IPS-11a (cell line): Measurements from ENCODE around the gene MB.

Experiments used
- H3K4me3 ChIP-seq: one replicate; pipeline ENCODE4 v1.5.1; 2013; ENCODE audit warnings: low read depth, low read length, control low read depth

MB gene

DNA sequence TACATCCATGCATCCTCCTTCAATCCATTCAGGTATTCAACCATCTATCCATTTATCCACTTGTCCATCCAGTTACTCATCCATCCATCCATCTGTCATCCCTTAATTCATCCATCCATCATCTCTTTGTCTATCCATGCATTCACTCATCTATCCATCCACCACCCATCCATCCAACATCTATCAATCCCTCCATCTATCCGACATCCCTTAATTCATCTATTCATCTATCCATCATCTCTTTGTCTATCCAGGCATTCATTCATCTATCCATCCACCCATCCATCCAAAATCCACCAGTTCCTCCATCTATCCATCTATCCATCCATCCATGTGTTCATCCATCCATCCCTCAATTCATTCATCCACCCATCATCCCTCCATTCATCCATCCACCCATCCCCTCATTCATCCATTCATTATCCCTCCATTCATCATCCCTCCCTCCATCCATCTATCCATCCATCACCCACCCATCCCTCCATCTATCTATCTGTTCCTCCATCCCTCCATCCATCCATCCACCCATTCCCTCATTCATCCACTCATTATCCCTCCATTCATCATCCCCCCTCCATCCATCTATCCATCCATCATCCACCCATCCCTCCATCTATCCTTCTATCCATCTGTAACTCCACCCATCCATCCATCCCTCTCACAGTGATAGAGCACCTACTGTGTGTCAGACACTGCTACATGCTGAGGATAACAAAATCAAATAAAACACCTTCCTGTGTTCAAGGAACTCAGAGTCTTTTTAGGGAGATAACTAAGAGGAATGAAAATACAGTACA lies 1.5 kb upstream of the MB start:
- H3K4me3 ChIP-seq = no peak overlapping the region

DNA sequence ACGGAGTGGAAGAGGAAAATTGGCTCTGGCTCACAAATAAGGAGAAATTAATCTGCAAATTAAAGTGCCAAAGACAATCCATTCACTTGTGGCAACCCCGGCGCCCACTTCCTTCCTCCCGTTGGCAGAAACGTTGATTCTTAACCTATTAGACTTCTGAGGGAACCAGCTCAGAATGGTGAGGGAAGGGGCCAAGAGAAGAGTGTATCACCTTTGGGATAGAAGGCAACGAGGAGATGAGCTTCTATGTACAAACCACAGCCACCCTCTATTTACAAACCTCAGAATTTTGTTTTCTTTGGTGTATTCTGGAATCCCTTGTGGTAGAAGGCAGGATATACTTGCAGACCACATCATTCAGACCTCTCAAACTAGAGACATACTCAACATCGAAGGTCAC lies 1.1 kb downstream of the MB start:
- H3K4me3 ChIP-seq = no peak overlapping the region

DNA sequence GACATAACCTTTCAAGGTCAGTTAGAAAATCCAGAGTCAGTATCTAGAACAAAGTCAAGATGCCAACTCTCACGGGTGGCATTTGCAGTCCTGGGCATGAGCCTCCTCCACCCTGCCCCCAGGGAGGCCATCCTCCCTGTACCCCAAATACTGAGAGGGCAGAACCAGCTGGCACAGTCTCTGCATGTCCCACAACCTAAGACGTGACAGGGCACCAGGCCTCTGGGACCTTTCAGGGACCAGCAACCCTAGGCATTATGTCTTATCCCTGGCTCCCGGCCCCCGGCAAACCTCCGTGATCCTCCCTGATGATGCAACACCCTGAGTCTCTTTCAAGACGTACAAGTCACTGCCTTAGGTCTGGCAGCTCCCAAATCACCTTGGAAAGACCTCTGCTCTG lies 2.0 kb downstream of the MB start:
- no peak overlapping the region for H3K4me3 ChIP-seq

DNA sequence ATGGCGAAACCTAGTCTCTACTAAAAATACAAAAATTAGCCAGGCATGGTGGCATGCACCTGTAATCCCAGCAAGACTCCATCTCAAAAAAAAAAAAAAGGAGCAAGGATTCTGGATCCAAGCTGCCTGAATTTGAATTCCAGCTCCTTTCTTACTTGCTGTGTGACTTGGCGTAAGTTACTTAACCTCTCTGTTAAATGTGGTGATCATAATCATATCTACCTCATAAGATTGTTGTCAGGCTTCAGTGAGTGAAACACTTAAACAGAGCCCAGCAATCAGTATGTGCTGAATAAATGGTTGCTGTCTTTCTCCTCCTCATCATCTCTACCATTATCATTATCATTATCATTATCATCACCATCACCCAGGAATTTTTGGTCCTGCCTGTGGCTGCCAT lies 2.7 kb downstream of the MB start:
- no peak overlapping the region for H3K4me3 ChIP-seq

DNA sequence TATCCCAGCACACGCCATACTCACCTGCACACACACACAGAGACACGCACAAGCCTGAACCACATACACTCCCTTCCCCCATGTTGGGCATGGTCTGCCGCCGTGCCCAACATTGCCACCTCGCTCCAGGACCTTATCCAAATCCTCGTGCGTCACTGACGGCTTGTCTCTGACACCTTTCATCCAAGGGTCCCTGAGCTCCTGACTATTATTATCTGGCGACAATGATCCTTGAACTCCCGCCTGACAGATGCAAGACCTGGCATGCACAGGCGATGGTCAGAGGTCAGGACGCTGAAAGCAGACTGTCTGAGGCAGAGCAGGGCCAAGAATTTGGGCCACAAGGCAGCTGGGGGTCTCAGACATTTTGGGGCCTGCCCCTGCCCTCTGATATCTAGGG lies 4.2 kb downstream of the MB start:
- no peak overlapping the region for H3K4me3 ChIP-seq

DNA sequence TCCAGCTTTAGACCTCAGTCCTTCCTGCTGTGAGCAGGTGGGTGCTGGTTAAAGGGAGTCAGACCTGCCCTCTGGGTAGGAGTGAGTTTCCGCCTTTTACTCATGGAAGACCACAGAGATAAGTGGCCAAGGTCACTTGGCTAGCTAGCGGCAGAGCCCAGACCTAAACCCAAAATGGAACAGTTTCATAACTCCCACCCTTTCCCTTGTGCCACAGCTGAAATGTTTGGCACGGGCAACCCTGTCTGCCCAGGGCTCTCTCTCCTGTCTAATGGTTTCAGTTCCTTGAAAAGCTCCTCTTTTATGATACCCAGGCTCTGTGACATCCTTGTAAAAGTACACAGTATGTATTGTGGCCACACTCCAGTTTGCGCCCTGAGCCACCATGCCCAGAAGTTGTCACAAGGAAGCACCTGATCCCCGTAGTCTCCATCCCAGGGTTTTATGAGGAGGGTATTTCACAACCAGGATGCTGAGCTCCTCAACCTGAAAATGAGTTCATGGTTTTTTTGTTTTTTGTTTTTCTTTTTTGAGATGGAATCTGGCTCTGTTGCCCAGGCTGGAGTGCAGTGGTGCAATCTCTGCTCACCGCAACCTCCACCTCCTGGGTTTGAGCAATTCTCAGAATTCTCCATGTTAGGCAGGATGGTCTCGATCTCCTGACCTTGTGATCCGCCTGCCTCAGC lies 5.1 kb downstream of the MB start:
- no peak overlapping the region for H3K4me3 ChIP-seq

DNA sequence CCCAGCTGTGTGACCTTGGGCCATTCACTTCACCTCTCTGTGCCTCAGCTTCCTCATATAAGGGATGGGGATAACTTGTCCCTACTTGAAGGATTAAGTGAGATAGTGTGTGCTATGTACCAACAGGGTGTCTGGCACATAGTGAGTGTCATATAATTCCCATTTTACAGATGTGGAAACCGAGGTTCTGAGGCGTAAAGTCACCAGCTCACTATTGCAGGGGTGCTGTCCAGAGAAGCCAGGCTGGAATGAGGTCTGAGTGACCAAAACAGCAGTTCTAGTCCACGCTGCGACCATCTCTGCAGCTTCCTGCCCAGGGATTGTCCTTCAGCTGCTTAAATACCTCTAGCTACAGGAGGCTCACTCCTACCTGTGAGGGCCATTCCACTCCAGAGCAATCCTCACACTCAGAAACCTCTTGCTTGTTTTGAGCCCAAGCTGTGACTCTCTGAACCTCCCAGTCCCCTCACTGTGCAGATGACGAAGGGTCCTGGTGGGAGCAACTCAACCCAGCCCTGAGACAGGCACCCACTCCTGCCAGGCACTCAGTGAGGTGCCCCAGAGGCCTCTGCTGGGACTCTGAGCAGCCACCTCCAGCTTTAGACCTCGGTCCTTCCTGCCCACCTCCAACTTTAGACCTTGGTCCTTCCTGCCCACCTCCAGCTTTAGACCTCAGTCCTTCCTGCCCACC lies 5.8 kb downstream of the MB start:
- H3K4me3 ChIP-seq = no peak overlapping the region

DNA sequence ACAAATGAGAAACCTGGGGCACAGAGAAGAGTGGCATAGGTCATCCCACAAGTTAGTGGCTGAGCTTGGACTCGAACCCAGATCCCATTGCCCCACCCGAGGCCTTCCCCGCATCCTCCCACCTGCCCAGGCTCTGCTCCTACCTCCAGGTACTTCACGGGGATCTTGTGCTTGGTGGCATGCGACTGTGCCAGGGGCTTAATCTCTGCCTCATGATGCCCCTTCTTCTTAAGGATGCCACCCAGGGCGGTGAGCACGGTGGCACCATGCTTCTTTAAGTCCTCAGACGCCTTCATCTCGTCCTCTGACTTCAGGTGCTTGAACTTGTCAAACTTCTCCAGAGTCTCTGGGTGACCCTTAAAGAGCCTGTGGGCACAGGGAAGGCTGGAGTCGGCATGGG lies 6.4 kb downstream of the MB start:
- H3K4me3 ChIP-seq = no peak overlapping the region

DNA sequence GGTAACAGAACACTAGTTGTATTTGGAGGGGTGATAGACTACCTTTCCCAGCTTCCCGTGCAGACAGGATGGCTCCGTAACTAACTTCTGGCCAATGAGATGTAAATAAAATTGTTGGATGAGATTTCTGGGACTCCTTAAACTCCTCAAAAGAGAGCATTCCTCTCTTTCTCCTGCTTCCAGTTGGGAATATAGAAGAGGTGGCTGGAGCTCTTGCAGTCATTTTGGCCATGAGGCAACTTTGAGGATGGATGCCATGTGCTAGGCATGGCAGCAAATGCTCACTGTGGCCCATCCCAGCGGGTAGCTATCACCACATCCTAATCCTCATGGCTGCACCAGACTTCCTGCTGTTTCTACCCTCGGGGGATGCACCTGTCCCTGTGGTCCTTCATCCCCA lies 7.4 kb downstream of the MB start:
- H3K4me3 ChIP-seq = no peak overlapping the region

DNA sequence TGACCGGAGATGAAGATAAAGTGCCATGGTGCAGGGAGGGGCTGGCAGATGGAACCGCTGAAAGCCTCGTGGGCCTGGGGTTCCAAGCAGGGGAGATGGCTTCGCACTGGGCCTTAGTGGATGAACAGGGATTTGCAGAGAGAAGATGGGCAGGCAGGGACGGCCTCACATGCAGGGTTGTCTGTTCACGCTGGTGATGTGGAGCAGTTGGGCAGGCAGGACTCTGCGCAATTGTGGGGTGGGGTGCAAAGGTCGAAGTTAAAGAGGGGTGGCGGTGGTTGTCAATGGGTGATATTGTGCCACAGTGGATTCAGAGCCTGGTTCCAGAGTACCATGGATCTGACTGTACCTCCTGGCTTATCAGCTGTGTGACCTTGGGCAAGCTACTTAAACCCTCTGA lies 7.9 kb downstream of the MB start:
- no peak overlapping the region for H3K4me3 ChIP-seq

DNA sequence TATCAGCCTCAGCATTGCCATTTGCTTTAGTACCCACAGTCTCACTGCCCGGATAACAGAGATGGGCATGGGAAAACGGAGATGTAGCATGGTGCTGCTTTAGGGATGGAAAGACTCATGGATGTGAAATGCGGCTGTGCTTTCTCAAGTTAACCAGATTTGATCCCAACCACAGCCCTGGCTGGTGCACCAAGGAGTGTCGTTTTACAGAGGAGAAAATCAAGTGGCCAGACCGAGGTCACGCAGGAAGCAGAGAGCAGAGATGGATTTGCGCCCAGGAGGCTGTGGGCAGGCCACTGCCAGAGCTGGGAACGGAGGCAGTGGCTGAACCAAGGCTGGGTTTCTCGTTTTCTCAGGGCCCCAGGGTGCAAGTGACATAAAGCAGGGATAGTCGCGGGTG lies 9.0 kb downstream of the MB start:
- H3K4me3 ChIP-seq = no peak overlapping the region

DNA sequence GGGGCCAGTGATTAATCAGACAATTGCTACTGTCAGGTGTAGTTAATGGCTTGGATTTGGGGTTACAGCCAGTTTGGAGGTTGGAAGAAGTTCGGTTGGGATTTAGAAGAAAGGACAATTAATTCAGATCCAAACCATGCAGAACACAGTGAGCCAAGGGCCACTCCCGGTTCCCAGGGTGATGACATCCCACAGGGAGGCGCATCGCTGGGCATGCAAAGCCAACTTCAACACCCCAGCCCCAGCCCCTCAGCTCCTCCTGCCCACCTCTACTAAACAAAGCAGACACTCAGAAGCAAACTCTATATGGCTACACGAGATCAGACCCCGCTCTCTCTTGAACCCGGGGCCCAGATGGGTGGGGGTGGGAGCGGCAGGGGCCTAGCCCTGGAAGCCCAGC lies 10.2 kb downstream of the MB start:
- H3K4me3 ChIP-seq = no peak overlapping the region

DNA sequence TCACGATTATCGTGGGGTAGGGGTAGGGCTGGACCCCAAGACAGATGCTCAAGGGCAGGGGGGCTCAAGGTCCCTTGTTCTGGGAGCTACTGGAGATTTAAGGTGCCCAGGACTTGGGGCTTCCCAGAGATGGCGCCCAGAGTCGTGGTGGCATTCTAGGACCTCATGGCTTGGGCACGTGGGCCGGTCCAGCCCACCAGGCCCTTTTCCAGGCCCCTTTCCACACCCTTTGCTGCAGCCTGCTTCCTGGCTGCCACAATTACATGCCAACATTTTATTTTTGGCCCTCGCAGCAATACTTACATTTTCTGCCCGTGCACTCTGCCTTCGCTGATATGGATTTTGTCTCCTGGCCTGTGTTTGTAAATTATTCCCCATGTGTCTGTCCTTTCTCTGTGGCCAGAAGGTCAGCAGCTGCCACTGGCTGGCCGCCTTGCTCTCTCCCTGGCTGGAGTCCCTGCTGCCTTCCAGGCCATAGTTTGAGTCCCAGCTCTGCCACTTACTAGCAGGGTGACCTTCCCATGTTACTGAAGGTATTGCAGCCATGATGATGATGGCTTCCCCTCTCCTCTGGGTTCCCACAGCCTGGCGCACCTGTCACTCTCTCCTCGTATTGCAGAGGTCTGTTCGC lies 11.2 kb downstream of the MB start:
- H3K4me3 ChIP-seq = no peak overlapping the region

DNA sequence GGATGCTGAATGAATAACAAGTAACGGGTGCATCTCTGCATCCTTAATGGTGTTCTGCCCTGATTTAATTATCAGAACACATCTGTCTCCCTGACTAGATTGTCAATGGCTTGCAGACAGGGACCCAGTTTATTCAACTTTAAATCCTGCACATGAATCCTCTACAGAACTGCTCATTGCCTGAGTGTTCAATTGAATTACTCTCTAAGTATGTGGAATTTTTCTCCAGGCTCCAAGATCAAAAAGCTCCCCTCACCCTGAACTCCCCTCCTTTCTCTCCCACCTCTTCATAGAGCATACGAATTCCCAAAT lies 11.8 kb downstream of the MB start:
- H3K4me3 ChIP-seq = no peak overlapping the region

DNA sequence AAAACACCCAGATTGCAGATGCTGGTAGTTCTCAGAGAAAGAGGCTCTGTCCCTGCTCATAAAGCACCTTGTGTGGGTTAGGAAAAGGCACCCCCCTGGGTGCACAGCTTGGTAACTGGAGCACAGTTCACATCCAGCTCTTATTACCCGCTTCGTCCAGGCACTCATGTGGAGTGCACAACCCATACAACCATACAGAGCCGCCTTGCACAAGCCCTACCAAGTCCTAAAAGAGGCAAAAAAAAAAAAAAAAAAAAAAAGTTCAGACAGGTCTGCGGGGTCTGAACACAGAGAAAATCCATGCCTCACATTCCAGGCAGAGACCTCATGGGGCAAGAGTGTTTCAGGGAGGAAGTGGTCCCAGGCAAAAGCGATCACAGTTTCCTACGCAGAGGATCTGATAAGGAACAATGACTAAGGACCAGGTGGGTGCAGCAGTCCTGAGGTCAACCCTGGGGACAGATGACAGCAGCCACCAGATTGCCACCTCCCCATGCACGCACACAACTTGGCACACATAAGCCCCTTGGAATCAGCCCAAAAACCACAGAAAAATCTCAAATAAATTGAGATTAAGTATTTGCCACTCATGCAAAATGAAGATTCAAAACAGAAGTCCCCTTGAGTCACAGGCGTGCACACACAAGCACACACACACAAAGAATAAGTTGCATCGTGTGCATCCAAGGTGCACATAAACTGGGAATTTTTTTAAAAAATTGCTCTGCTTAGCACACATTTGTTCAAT lies 12.3 kb downstream of the MB start:
- no peak overlapping the region for H3K4me3 ChIP-seq

DNA sequence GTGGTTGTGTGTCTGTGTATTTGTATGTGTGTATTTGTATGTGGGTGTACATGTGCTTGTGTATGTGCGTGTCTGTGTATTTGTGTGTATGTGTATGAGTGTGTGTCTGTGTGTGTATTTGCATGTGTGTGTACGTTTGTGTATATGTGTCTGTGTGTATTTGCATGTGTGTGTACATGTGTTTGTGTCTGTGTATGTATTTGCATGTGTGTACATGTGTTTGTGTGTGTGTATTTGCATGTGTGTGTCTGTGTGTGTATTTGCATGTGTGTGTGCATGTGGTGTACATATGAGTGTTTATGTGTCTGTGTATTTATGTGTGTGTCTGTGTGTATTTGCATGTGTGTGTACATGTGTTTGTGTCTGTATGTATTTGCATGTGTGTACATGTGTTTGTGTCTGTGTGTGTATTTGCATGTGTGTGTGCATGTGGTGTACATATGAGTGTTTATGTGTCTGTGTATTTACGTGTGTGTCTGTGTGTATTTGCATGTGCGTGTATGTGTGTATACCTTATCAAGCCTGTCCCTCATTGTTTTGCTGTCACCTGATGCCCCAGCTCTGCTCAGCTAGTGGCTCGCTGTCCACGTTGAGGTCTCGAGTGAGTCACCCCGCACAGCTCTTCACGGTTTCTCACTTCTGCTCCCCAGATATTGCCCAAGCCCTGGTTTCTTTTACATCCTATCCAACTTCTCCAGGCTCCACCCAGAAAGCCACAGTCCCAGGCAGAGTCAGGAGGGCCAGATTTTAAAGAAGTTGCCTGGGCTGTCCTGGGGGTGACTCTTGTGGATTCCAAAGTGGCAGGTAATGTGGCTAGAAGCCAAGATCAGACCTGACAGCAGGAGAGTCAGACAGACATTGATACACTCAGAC lies 15.2 kb downstream of the MB start:
- H3K4me3 ChIP-seq = no peak overlapping the region

DNA sequence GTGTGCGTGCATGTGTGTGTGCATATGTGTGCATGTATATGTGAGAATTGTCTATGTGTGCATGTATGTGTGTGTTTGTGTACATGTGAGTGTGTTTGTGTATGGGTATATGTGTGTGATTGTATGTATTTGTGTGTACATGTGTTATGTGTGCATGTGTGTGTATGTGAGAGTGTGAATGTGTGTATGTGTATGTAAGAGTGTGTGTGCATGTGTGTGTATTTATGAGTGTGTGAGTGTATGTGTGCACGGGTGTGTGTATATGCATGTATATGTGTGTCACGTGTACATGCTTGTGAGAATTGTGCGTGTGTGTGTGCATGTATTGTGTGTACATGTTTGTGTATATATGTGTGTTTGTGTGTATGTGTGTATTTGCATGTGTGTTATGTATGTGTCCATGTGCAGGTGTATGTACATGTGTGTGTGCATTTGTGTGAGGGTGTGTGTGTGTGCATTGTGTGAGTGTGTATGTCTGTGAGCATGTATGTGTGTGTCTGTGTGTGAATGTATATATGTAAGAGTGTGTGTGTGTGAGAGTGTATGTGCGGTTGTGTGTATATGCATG lies 16.0 kb downstream of the MB start:
- no peak overlapping the region for H3K4me3 ChIP-seq

DNA sequence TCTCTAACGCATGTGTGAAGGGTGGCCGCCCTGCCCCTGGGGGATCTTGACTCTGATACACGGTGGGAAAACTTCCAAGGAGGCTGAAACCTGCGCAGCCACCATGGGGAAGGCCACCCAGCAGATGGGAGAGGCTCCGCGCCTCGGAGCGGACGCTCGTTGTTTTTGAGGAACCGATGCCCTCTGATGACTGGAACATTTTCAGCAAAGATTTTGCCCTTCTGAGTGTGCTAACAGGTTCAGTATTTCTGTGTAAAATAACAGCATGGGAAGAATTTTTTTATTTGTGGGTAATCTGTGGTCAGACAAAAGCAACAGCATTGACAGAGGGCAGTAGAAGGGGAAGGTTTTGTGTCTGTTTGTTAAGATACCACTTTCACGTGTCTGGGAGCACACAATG lies 16.7 kb downstream of the MB start:
- no peak overlapping the region for H3K4me3 ChIP-seq

DNA sequence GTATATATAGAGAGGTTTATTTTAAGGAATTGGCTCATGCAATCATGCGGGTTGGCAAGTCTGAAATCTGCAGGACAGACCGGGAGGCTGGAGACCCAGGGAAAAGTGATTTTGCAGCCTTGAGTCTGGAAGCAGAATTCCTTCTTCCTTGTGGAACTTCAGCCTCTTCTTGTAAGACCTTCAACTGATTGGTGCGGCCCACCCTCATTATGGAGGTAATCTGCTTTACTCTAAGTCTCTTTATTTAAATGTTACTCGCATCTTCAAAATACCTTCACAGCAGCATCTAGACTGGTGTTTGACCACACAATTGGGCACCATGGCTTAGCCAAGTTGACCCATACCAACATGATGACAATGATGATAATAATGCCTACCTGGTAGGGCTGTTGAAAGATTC lies 17.8 kb downstream of the MB start:
- H3K4me3 ChIP-seq = no peak overlapping the region

DNA sequence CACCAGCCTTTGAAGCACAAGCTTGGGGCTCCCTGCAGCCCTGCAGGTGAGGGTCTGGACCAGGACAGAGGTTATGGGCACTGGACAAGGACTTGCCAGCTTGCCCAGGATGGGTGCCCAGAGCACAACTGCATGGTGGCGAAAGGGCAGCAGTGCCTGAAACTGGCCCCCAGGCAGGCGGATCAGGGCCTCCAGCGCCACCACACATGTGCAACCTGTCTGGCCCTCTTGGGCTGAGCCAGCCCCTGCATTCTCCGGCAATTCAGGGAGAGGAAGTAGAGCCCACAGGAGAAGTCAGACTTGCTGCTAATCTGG lies 18.8 kb downstream of the MB start:
- no peak overlapping the region for H3K4me3 ChIP-seq
